ENCODE data around the gene S100A7A. TPM values are rescaled to one million over a fixed set of nuclear protein-coding genes. Genes with fewer than 3 reads are reported as not detected.

Gene S100A7A
- total RNA-seq, 2 donors from 2014 or later, result not detected

- Histone ChIP-seq H3K4me1 (no peaks in the 10 kb centered on the region), H3K27me3 (no peaks in the 10 kb centered on the region), H3K9me3 (no peaks in the 10 kb centered on the region), H3K27ac (no peak overlapping the region), H3K4me3 (no peak overlapping the region), H3K36me3 (replicated peaks in 1 of 2; ENCODE audit: insufficient read depth in 1 of 2, low read depth in 2 of 2) (no peaks in the 10 kb centered on the region)
- ATAC-seq (no peak), DNase-seq (no peak)
- no peak for TF ChIP-seq POLR2A (IDR thresholded peaks at IDR 0.05)
- TF ChIP-seq, protein P1, sequence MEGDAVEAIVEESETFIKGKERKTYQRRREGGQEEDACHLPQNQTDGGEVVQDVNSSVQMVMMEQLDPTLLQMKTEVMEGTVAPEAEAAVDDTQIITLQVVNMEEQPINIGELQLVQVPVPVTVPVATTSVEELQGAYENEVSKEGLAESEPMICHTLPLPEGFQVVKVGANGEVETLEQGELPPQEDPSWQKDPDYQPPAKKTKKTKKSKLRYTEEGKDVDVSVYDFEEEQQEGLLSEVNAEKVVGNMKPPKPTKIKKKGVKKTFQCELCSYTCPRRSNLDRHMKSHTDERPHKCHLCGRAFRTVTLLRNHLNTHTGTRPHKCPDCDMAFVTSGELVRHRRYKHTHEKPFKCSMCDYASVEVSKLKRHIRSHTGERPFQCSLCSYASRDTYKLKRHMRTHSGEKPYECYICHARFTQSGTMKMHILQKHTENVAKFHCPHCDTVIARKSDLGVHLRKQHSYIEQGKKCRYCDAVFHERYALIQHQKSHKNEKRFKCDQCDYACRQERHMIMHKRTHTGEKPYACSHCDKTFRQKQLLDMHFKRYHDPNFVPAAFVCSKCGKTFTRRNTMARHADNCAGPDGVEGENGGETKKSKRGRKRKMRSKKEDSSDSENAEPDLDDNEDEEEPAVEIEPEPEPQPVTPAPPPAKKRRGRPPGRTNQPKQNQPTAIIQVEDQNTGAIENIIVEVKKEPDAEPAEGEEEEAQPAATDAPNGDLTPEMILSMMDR (IDR thresholded peaks at IDR 0.05), result no peak
- intact Hi-C loops (cut with DNase I), result no loop called here
- 54 to 55% methylated on average over 15 to 17 of the region's 17 CpGs for WGBS, 2 donors
These were observed 26.1 kb upstream of the S100A7A start for GRCh38 chr1:153389973-153390879.

DNA sequence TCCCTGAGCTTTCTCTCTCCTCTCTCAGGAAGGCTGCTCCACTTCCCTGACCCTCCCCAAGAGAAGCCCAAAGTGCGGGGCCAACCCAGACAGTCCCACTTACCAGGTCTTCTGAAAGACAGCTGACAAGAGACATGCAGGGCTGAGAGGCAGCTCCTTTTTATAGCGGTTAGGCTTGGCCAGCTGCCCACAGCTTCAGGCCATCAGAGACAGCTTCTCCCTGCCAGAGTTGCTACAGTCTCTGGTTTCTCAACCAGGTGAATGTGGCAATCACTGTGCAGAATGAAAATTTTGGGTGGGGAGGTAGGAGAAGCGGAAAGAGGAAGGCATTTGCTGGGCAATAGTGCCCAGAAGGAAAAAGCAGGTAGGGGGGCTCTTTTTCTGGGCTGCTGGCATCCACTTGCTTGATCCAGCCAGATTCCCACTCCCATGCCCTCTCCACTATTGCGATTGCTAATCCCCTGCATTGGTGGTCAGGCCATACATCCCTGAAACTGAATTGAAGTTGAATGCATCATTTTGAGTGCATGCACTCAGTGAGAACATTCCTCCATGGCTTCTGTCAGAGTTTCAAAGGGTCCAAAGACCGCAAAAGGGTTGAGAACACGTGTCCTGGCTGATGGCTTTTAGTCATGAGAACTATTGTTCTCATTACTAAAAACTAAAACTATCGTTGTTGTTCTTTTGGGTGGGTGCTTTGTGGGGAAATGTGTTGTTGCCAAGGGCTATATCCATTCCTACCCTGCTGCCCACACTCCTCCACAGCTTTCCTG lies 25.2 kb upstream of the S100A7A start, which contains the start of gene S100A8:
Gene S100A8 (minus strand): TSS at position 136 of the 773 bp plus-strand sequence. CDS start 538 bp downstream, outside the sequence.
- DNase-seq (peak in 3 of 4 donors; percentile 19 to 58 (median 20)), ATAC-seq (no peak)
- TF ChIP-seq, protein P1 (IDR thresholded peaks at IDR 0.05), result no peak
- no peak for TF ChIP-seq POLR2A (IDR thresholded peaks at IDR 0.05)
- Histone ChIP-seq H3K4me1 (no peaks in the 10 kb centered on the region), H3K9me3 (no peaks in the 10 kb centered on the region), H3K27ac (no peak within 1 kb of the TSS), H3K4me3 (no peak within 1 kb of the TSS), H3K36me3 (replicated peaks in 1 of 2; ENCODE audit: insufficient read depth in 1 of 2, low read depth in 2 of 2) (no peaks in the 10 kb centered on the region), H3K27me3 (no peaks in the 10 kb centered on the region)
- intact Hi-C loops (cut with DNase I), result no loop called here
- 50 to 66% methylated on average over 7 of the region's 7 CpGs for WGBS, 2 donors

GRCh38 chr1:153392258-153392657 lies 24.1 kb upstream of the S100A7A start:
- no peak for DNase-seq
- no peaks in the 10 kb centered on the region for H3K9me3 ChIP-seq
- TF ChIP-seq, protein P1 (IDR thresholded peaks at IDR 0.05), result no peak
- TF ChIP-seq POLR2A (IDR thresholded peaks at IDR 0.05), result no peak
- no peak overlapping the region for H3K4me3 ChIP-seq
- no peak for ATAC-seq
- intact Hi-C loops (cut with DNase I), result no loop called here
- H3K27ac ChIP-seq, result no peak overlapping the region
- H3K27me3 ChIP-seq, result no peaks in the 10 kb centered on the region
- H3K4me1 ChIP-seq, result no peaks in the 10 kb centered on the region
- WGBS, 2 donors, result 29 to 36% methylated on average over 3 of the region's 3 CpGs
- no peaks in the 10 kb centered on the region for H3K36me3 ChIP-seq (replicated peaks in 1 of 2; ENCODE audit: insufficient read depth in 1 of 2, low read depth in 2 of 2)

- H3K4me3 ChIP-seq, result no peak overlapping the region
- H3K36me3 ChIP-seq (replicated peaks in 1 of 2; ENCODE audit: insufficient read depth in 1 of 2, low read depth in 2 of 2), result no peaks in the 10 kb centered on the region
- TF ChIP-seq, protein P1 (IDR thresholded peaks at IDR 0.05), result no peak
- TF ChIP-seq POLR2A (IDR thresholded peaks at IDR 0.05), result no peak
- no peaks in the 10 kb centered on the region for H3K4me1 ChIP-seq
- DNase-seq, result no peak
- WGBS, 2 donors, result 67 to 71% methylated on average over 3 of the region's 3 CpGs
- no peaks in the 10 kb centered on the region for H3K9me3 ChIP-seq
- no peak for ATAC-seq
- no peak overlapping the region for H3K27ac ChIP-seq
- intact Hi-C loops (cut with DNase I), result no loop called here
- H3K27me3 ChIP-seq, result no peaks in the 10 kb centered on the region
These were observed 23.5 kb upstream of the S100A7A start for GRCh38 chr1:153392822-153393221.

Measured in body of pancreas (tissue), 4 donors.